OCI-LY1 (cell line): ENCODE data around the gene LMX1B.

Source experiments
- H2AFZ ChIP-seq: fragments of 200-600 bp; sonication (generic), shearing (Covaris generic); 2 replicates; pipeline ENCODE4 v1.6.0; 2014; ENCODE audit warnings: antibody characterized with exemption, mild to moderate bottlenecking, low read length
- H3F3A ChIP-seq: fragments of 200-600 bp; sonication (generic), shearing (Covaris generic); 2 replicates; pipeline ENCODE4 v1.6.0; 2014; ENCODE audit warnings: mild to moderate bottlenecking, antibody characterized with exemption, low read length, moderate library complexity; ENCODE audit not compliant: insufficient read depth
- H3K27ac ChIP-seq: fragments of 200-600 bp; sonication (generic); 2 replicates; pipeline ENCODE4 v1.5.1; 2014; ENCODE audit warnings: low read length, mixed run types, mild to moderate bottlenecking, low read depth; ENCODE audit not compliant: poor library complexity, severe bottlenecking
- H3K27me3 ChIP-seq: fragments of 200-600 bp; sonication (generic); 2 replicates; pipeline ENCODE4 v1.6.0; 2014; ENCODE audit warnings: antibody characterized with exemption, mild to moderate bottlenecking, low read length, moderate library complexity; ENCODE audit not compliant: insufficient read depth
- H3K36me3 ChIP-seq: fragments of 200-600 bp; sonication (generic); 2 replicates; pipeline ENCODE4 v1.6.1; 2014; ENCODE audit warnings: mild to moderate bottlenecking, antibody characterized with exemption, low read length, moderate library complexity, mixed read lengths; ENCODE audit not compliant: insufficient read depth
- H3K4me1 ChIP-seq: fragments of 200-600 bp; sonication (generic); 2 replicates; pipeline ENCODE4 v1.5.1; 2014; ENCODE audit warnings: mild to moderate bottlenecking, low read length, moderate library complexity; ENCODE audit not compliant: insufficient read depth, severe bottlenecking
- H3K4me2 ChIP-seq: fragments of 200-600 bp; sonication (generic), shearing (Covaris generic); 2 replicates; pipeline ENCODE4 v1.6.1; 2014; ENCODE audit warnings: low read length
- H3K4me3 ChIP-seq: fragments of 200-600 bp; sonication (generic); 2 replicates; pipeline ENCODE4 v1.5.1; 2014; ENCODE audit warnings: low read length, low read depth, mild to moderate bottlenecking, mixed read lengths; ENCODE audit not compliant: poor library complexity, severe bottlenecking
- H3K79me2 ChIP-seq: fragments of 200-600 bp; shearing (Covaris generic); 2 replicates; pipeline ENCODE4 v1.6.1; 2016; ENCODE audit warnings: mixed run types, low read length, mixed read lengths; ENCODE audit not compliant: insufficient read depth
- H3K9ac ChIP-seq: fragments of 200-600 bp; sonication (generic), shearing (Covaris generic); 2 replicates; pipeline ENCODE4 v1.6.1; 2014; ENCODE audit warnings: mild to moderate bottlenecking, low read length, mixed read lengths
- H3K9me2 ChIP-seq: fragments of 200-600 bp; sonication (generic), shearing (Covaris generic); 2 replicates; pipeline ENCODE4 v1.6.1; 2014; ENCODE audit warnings: low read depth, mild to moderate bottlenecking, low read length, mixed read lengths
- H3K9me3 ChIP-seq: fragments of 200-600 bp; shearing (Covaris generic); 2 replicates; pipeline ENCODE4 v1.6.1; 2014; ENCODE audit warnings: low read length, mixed read lengths
- H4K20me1 ChIP-seq: fragments of 200-600 bp; sonication (generic), shearing (Covaris generic); 2 replicates; pipeline ENCODE4 v1.6.0; 2016; ENCODE audit warnings: mild to moderate bottlenecking, low read length; ENCODE audit not compliant: insufficient read depth
- CTCF ChIP-seq: fragments of 200-600 bp; sonication (generic), shearing (Covaris generic); IDR thresholded peaks from 2 replicates; pipeline ENCODE4 v1.5.1; 2017; ENCODE audit warnings: mild to moderate bottlenecking, antibody characterized with exemption, low read length, moderate library complexity, mixed read lengths
- EZH2 ChIP-seq: fragments of 200-600 bp; sonication (generic), shearing (Covaris generic); IDR thresholded peaks from 2 replicates; pipeline ENCODE4 v1.8.0; 2017; ENCODE audit warnings: borderline replicate concordance, mixed run types, mild to moderate bottlenecking, antibody characterized with exemption, low read length, moderate library complexity, mixed read lengths

The LMX1B gene

GRCh38 chr9:126588491-126589168 is 25.1 kb upstream of the LMX1B start:
- Histone ChIP-seq H3K4me1 (no peaks in the 10 kb centered on the region), H3K4me3 (no peak overlapping the region), H2AFZ (no peak overlapping the region), H3K9me2 (no peaks in the 10 kb centered on the region), H3K27me3 (no peaks in the 10 kb centered on the region), H3K36me3 (no peaks in the 10 kb centered on the region), H4K20me1 (no peaks in the 10 kb centered on the region), H3K9me3 (no peaks in the 10 kb centered on the region), H3K9ac (no peak overlapping the region), H3K27ac (no peak overlapping the region), H3F3A (no peaks in the 10 kb centered on the region), H3K4me2 (no peak overlapping the region), H3K79me2 (no peaks in the 10 kb centered on the region)
- TF ChIP-seq EZH2: no peak
- TF ChIP-seq CTCF: no peak

GRCh38 chr9:126589349-126589748 is 24.4 kb upstream of the LMX1B start:
- no peaks in the 10 kb centered on the region for H4K20me1 ChIP-seq
- no peaks in the 10 kb centered on the region for H3K36me3 ChIP-seq
- no peaks in the 10 kb centered on the region for H3K79me2 ChIP-seq
- H2AFZ ChIP-seq: no peak overlapping the region
- H3F3A ChIP-seq: no peaks in the 10 kb centered on the region
- H3K27ac ChIP-seq: no peak overlapping the region
- no peak overlapping the region for H3K4me2 ChIP-seq
- TF ChIP-seq EZH2 (no peak), CTCF (no peak)
- no peaks in the 10 kb centered on the region for H3K27me3 ChIP-seq
- no peaks in the 10 kb centered on the region for H3K4me1 ChIP-seq
- H3K9me3 ChIP-seq: no peaks in the 10 kb centered on the region
- H3K4me3 ChIP-seq: no peak overlapping the region
- H3K9me2 ChIP-seq: no peaks in the 10 kb centered on the region
- H3K9ac ChIP-seq: no peak overlapping the region

GRCh38 chr9:126591083-126591482 is 22.6 kb upstream of the LMX1B start:
- no peak overlapping the region for H3K4me3 ChIP-seq
- H3K9me3 ChIP-seq: no peaks in the 10 kb centered on the region
- no peaks in the 10 kb centered on the region for H3K79me2 ChIP-seq
- H3F3A ChIP-seq: no peaks in the 10 kb centered on the region
- H2AFZ ChIP-seq: no peak overlapping the region
- H3K9me2 ChIP-seq: no peaks in the 10 kb centered on the region
- no peaks in the 10 kb centered on the region for H4K20me1 ChIP-seq
- no peaks in the 10 kb centered on the region for H3K27me3 ChIP-seq
- no peak overlapping the region for H3K9ac ChIP-seq
- TF ChIP-seq CTCF (no peak), EZH2 (no peak)
- H3K36me3 ChIP-seq: no peaks in the 10 kb centered on the region
- H3K4me2 ChIP-seq: no peak overlapping the region
- H3K4me1 ChIP-seq: no peaks in the 10 kb centered on the region
- H3K27ac ChIP-seq: no peak overlapping the region
